Stimulated activated naive CD8-positive, alpha-beta T cell treated with anti-CD3 and anti-CD28 coated beads, Interleukin-15, amount 100 ng/mL, for 72 hours (primary cell): ENCODE results near the gene FYB2.

ENCODE experiments used
- ATAC-seq: fragments of 150-1000 bp; cut with Tn5 transposase; 2 replicates; pipeline ENCODE4 v1.10.0; 2021; ENCODE audit warnings: mild to moderate bottlenecking, moderate library complexity
- DNase-seq, 2 donors: peaks; one replicate each; pipeline ENCODE4 v3.0.0; 2021 to 2022
- H3K27ac Mint-ChIP-seq, 2 donors: one replicate each; pipeline ENCODE4 v1.8.0; 2022; ENCODE audit warnings: mild to moderate bottlenecking in 2 of 2, mixed read lengths in 2 of 2, moderate library complexity in 2 of 2
- H3K27me3 Mint-ChIP-seq: one replicate; pipeline ENCODE4 v1.8.0; 2022; ENCODE audit warnings: mixed read lengths
- H3K4me1 Mint-ChIP-seq: one replicate; pipeline ENCODE4 v1.8.0; 2022; ENCODE audit warnings: mild to moderate bottlenecking, mixed read lengths
- H3K4me3 Mint-ChIP-seq, 2 donors: one replicate each; pipeline ENCODE4 v1.8.0; 2022; ENCODE audit warnings: mild to moderate bottlenecking in 2 of 2, mixed read lengths in 2 of 2, moderate library complexity in 1 of 2
- H3K9me3 Mint-ChIP-seq, 2 donors: one replicate each; pipeline ENCODE4 v1.8.0; 2022; ENCODE audit warnings: mixed read lengths in 2 of 2

The FYB2 gene

DNA sequence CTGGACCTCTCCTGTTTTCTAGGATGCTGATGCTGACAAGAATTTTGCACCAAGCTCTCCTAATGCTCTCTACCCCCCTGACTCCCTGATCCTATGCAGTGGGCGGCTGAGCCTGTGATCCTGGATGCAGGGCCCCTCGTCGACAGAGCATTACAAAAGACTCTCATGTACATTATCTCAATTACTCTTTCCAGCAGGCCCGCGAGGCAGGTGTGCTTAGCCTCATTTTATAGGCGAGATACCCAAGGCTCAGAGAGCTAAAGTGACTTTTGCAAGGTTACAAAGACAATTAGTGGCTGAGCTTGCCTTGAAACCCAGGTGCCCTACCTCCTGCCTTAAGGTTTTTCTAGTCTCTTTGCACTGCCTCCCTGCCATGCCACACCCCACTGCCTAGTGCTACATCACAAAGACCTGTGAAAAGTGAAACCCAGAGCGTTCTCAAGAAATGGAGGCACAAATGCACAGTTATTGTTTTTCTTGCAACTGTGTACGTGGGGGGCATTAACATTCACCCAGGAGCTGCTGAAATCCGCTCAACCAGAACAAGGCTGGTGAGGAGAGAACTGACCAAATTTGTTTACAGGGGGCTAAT lies 25.4 kb upstream of the FYB2 start:
- ATAC-seq (no peak), DNase-seq (no peak)
- no peaks in the 10 kb centered on the region for H3K4me1 Mint-ChIP-seq
- peaks cover 0 to 5% of the 10 kb centered on the region in 2 donors for H3K9me3 Mint-ChIP-seq
- no peak overlapping the region for H3K4me3 Mint-ChIP-seq
- H3K27me3 Mint-ChIP-seq, result peaks cover 51% of the 10 kb centered on the region
- no peak overlapping the region for H3K27ac Mint-ChIP-seq

GRCh38 chr1:56843544-56843943 lies 24.3 kb upstream of the FYB2 start:
- peaks cover 52% of the 10 kb centered on the region for H3K27me3 Mint-ChIP-seq
- ATAC-seq (no peak), DNase-seq (no peak)
- H3K27ac Mint-ChIP-seq, result no peak overlapping the region
- H3K4me1 Mint-ChIP-seq, result no peaks in the 10 kb centered on the region
- H3K4me3 Mint-ChIP-seq, result no peak overlapping the region
- peaks cover 0 to 5% of the 10 kb centered on the region in 2 donors for H3K9me3 Mint-ChIP-seq

DNA sequence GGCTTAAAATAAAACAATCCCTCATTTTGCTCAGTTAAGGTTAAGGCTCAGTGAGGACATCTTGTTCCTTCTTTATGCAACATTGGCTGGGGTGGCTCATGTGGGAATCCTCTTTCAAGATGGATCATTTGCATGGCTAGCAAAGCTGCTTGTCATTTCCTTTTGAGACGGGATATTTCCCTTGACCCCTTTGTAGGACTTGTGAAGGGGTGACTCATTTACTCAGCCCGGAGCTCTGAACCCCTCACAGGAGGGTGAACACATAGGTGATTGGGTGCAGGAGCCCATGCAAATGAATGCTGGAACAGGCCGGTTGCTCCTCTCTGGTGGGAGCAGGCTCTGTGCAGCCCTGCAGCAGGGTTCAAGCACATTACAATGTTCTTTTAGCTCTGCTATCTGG lies 19.6 kb upstream of the FYB2 start:
- Mint-ChIP-seq H3K27ac (no peak overlapping the region), H3K27me3 (peaks cover 32% of the 10 kb centered on the region), H3K9me3 (no peaks in the 10 kb centered on the region), H3K4me3 (no peak overlapping the region), H3K4me1 (no peaks in the 10 kb centered on the region)
- ATAC-seq (no peak), DNase-seq (no peak)

DNA sequence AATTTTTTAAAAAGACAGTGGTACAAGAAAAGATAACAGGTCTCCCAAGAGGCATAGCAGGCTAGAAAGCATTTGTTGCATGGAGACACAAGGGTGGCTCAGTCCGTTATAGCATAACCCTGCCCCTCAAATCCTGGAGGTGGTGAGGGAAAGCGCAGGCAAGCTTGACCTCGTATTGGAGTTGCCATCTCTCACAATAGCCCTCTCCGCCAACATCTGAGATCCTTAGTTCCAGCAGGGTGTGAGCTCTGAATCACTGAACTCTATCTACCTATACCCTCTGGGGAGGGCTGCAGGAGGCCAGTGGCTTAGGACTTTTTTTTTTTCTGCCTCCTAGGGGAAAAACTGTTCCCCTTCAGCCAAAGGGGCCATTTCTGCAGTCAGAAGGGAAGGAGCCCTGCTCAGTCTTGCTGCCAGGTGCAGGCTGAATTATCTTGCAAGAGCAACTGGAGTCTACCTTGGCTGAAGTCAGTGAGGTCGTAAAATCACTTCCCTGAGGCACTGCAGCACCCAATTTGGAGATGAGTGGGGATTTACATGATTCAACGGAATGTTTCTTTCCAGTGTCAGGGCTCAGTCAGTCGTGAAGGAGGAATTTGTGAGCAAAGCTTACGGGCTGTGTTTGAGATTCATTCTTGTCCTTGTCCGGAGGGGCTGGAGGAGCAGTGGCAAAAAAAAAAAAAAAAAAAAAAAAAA lies 18.2 kb upstream of the FYB2 start:
- no peak for ATAC-seq
- no peak overlapping the region for H3K4me3 Mint-ChIP-seq
- peaks cover 25% of the 10 kb centered on the region for H3K27me3 Mint-ChIP-seq
- H3K9me3 Mint-ChIP-seq, result no peaks in the 10 kb centered on the region
- H3K4me1 Mint-ChIP-seq, result no peaks in the 10 kb centered on the region
- no peak overlapping the region for H3K27ac Mint-ChIP-seq
- DNase-seq, result no peak

DNA sequence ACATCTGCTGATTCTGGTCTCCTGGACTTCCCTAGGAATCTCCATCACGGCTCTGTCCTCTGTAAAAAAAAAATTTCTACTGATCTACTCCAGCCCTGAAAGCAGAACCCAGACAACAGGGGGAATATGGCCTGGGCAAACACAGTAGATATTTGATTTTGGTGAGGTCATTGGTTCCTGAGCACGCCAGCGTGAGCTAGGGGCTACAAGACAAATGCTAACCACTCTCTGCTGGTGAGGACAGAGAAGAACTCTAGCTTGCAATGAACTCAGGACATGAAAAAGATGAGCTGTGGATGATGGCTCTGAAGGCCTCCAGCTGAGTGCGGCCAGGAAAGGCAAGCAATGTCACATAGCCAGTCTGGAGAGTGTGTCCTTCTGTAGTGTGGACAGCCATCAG lies 17.2 kb upstream of the FYB2 start:
- Mint-ChIP-seq H3K27me3 (peaks cover 26% of the 10 kb centered on the region), H3K4me1 (no peaks in the 10 kb centered on the region), H3K9me3 (no peaks in the 10 kb centered on the region), H3K4me3 (no peak overlapping the region), H3K27ac (no peak overlapping the region)
- ATAC-seq (no peak), DNase-seq (no peak)

- Mint-ChIP-seq H3K27ac (no peak overlapping the region), H3K4me3 (no peak overlapping the region), H3K4me1 (no peaks in the 10 kb centered on the region), H3K27me3 (peaks cover 33% of the 10 kb centered on the region), H3K9me3 (no peaks in the 10 kb centered on the region)
- DNase-seq, result no peak
- no peak for ATAC-seq
These were observed 16.5 kb upstream of the FYB2 start for GRCh38 chr1:56835657-56836056.

- Mint-ChIP-seq H3K4me3 (no peak overlapping the region), H3K4me1 (no peaks in the 10 kb centered on the region), H3K27ac (no peak overlapping the region), H3K9me3 (no peaks in the 10 kb centered on the region), H3K27me3 (peaks cover 28% of the 10 kb centered on the region)
- ATAC-seq, result no peak
- no peak for DNase-seq
These were observed 15.1 kb upstream of the FYB2 start for GRCh38 chr1:56834137-56834900.

- DNase-seq (no peak), ATAC-seq (no peak)
- H3K4me1 Mint-ChIP-seq, result no peaks in the 10 kb centered on the region
- no peak overlapping the region for H3K4me3 Mint-ChIP-seq
- no peaks in the 10 kb centered on the region for H3K9me3 Mint-ChIP-seq
- no peak overlapping the region for H3K27ac Mint-ChIP-seq
- H3K27me3 Mint-ChIP-seq, result peaks cover 34% of the 10 kb centered on the region
These were observed 13.9 kb upstream of the FYB2 start for GRCh38 chr1:56833088-56833487.

DNA sequence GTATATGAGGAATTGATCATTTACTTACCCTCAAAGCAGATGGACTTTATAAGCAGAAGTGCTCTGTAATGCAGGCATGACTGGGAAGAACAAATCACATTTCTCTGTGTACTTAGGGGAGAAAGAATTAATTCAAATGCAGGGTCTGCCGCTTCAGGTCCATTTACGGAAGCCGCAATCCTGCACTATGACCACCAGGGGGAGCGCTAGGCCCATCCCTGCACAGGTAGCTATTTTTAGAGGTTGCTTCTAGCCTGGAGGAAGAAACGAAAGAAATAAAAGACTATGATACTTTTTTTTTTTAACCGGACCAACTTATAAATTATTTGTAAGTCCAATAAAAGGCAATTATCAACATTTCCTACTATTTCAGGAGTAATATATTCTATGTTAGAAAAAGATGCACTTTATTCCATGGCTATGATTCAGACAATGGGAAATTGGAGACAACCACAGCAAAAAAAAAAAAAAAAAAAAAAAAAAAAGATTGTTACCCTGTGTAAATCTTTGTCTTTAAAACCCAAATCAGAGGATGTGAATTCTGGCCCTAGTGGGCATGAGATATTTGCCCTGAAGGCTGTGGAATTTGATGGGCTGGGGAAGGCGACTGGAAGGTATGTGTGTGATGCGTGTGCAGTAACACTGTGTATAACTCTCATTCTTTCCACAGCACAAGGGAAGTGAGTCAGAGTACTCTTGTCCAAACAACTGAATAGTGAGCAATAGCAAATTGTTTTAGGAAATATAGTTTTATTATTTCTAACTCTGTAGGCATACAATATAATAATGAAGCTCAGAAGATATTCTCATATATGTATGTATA lies 12.9 kb upstream of the FYB2 start:
- Mint-ChIP-seq H3K4me3 (no peak overlapping the region), H3K4me1 (no peaks in the 10 kb centered on the region), H3K27ac (no peak overlapping the region), H3K27me3 (peaks cover 38% of the 10 kb centered on the region), H3K9me3 (no peaks in the 10 kb centered on the region)
- ATAC-seq (peak; percentile 70), DNase-seq (peak; percentile 57 to 64)

GRCh38 chr1:56830052-56830451 lies 10.8 kb upstream of the FYB2 start:
- no peaks in the 10 kb centered on the region for H3K4me1 Mint-ChIP-seq
- no peak overlapping the region for H3K27ac Mint-ChIP-seq
- no peak for DNase-seq
- H3K4me3 Mint-ChIP-seq, result no peak overlapping the region
- no peaks in the 10 kb centered on the region for H3K9me3 Mint-ChIP-seq
- H3K27me3 Mint-ChIP-seq, result peaks cover 38% of the 10 kb centered on the region
- no peak for ATAC-seq

GRCh38 chr1:56827711-56828110 lies 8.5 kb upstream of the FYB2 start:
- DNase-seq (no peak), ATAC-seq (no peak)
- Mint-ChIP-seq H3K4me1 (no peaks in the 10 kb centered on the region), H3K9me3 (no peaks in the 10 kb centered on the region), H3K27me3 (peaks cover 46% of the 10 kb centered on the region), H3K27ac (no peak overlapping the region), H3K4me3 (no peak overlapping the region)

- H3K27ac Mint-ChIP-seq, result no peak overlapping the region
- no peak overlapping the region for H3K4me3 Mint-ChIP-seq
- H3K9me3 Mint-ChIP-seq, result no peaks in the 10 kb centered on the region
- ATAC-seq (no peak), DNase-seq (no peak)
- peaks cover 41% of the 10 kb centered on the region for H3K27me3 Mint-ChIP-seq
- no peaks in the 10 kb centered on the region for H3K4me1 Mint-ChIP-seq
These were observed 6.2 kb upstream of the FYB2 start for GRCh38 chr1:56825436-56825835.

GRCh38 chr1:56824938-56825337 lies 5.7 kb upstream of the FYB2 start:
- DNase-seq (no peak), ATAC-seq (no peak)
- H3K27me3 Mint-ChIP-seq, result peaks cover 41% of the 10 kb centered on the region
- no peaks in the 10 kb centered on the region for H3K9me3 Mint-ChIP-seq
- H3K27ac Mint-ChIP-seq, result no peak overlapping the region
- H3K4me3 Mint-ChIP-seq, result no peak overlapping the region
- no peaks in the 10 kb centered on the region for H3K4me1 Mint-ChIP-seq

DNA sequence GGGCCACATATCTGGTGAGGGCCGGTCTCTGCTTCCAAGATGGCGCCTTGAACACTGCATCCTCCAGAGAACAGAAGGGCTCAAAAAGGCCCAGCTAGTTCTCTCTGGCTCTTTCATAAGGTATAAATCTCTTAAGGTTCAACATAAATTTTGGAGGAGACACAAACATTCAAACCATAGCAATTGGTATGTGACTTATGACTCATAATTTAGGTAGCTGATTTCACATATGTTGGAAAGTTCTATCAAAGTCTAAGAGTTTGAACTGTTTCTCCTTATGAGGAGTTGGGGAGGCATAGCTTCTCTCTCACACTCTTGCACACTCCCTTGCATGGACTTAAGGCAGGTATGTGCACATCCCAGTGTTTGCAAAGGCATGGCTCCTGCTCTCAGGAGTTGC lies 5.1 kb upstream of the FYB2 start:
- no peaks in the 10 kb centered on the region for H3K4me1 Mint-ChIP-seq

GRCh38 chr1:56821462-56821797 lies 2.2 kb upstream of the FYB2 start:
- Mint-ChIP-seq H3K27ac (no peak overlapping the region), H3K4me1 (no peaks in the 10 kb centered on the region), H3K4me3 (no peak overlapping the region), H3K27me3 (peaks cover 50% of the 10 kb centered on the region), H3K9me3 (no peaks in the 10 kb centered on the region)
- no peak for DNase-seq
- no peak for ATAC-seq

More for the DNA sequence above, 5.1 kb upstream of the FYB2 start:
- ATAC-seq (no peak), DNase-seq (no peak)
- no peaks in the 10 kb centered on the region for H3K9me3 Mint-ChIP-seq
- no peak overlapping the region for H3K4me3 Mint-ChIP-seq
- peaks cover 43% of the 10 kb centered on the region for H3K27me3 Mint-ChIP-seq
- no peak overlapping the region for H3K27ac Mint-ChIP-seq
